HepG2 (cell line): Measurements from ENCODE around the gene LZTR1. TPM values are rescaled to one million over a fixed set of nuclear protein-coding genes. Genes with fewer than 3 reads are reported as not detected.

Experiments used
- AGO1 ChIP-seq: fragments of 200-400 bp; formaldehyde crosslinking; IDR thresholded peaks from 2 replicates; pipeline ENCODE4 v1.6.1; 2017; ENCODE audit warnings: mild to moderate bottlenecking, low read depth, low read length, moderate library complexity; ENCODE audit not compliant: poor library complexity, severe bottlenecking
- DRAP1 ChIP-seq: IDR thresholded peaks from 2 replicates; pipeline ENCODE4 v1.6.1; 2016; ENCODE audit warnings: missing genetic modification reagents, missing compliant biosample characterization
- EED ChIP-seq: sonication (generic); formaldehyde crosslinking; IDR thresholded peaks from 2 replicates; pipeline ENCODE4 v1.5.0; 2020; ENCODE audit warnings: mild to moderate bottlenecking, missing genetic modification reagents
- HOXA9 ChIP-seq: sonication (generic); formaldehyde crosslinking; IDR thresholded peaks from 2 replicates; pipeline ENCODE4 v1.8.1; 2022; ENCODE audit warnings: missing genetic modification reagents, mild to moderate bottlenecking, moderate library complexity, borderline replicate concordance
- JARID2 ChIP-seq: sonication (generic); formaldehyde crosslinking; IDR thresholded peaks from 2 replicates; pipeline ENCODE4 v1.8.1; 2023; ENCODE audit warnings: missing genetic modification reagents, inconsistent platforms; ENCODE audit not compliant: insufficient replicate concordance
- MED13 ChIP-seq: sonication (generic); formaldehyde crosslinking; IDR thresholded peaks from 2 replicates; pipeline ENCODE4 v1.5.0; 2020; ENCODE audit warnings: missing genetic modification reagents
- MEIS2 ChIP-seq: sonication (generic); formaldehyde crosslinking; IDR thresholded peaks from 2 replicates; pipeline ENCODE4 v1.9.0; 2021; ENCODE audit warnings: mild to moderate bottlenecking, missing genetic modification reagents
- PCBP1 ChIP-seq: fragments of 200-400 bp; formaldehyde crosslinking; IDR thresholded peaks from 2 replicates; pipeline ENCODE4 v1.6.1; 2017; ENCODE audit warnings: mild to moderate bottlenecking, low read depth, low read length, borderline replicate concordance
- PHF5A ChIP-seq: IDR thresholded peaks from one replicate; pipeline ENCODE4 v1.6.1; 2018; ENCODE audit warnings: low read depth, missing genetic modification reagents; ENCODE audit not compliant: unreplicated experiment
- SIX1 ChIP-seq: sonication (generic); formaldehyde crosslinking; IDR thresholded peaks from 2 replicates; pipeline ENCODE4 v1.4.0; 2020; ENCODE audit warnings: missing genetic modification reagents, borderline replicate concordance
- YEATS2 ChIP-seq: sonication (generic); formaldehyde crosslinking; IDR thresholded peaks from 2 replicates; pipeline ENCODE4 v1.4.0; 2020; ENCODE audit warnings: missing genetic modification reagents, borderline replicate concordance
- ZBTB26 ChIP-seq: IDR thresholded peaks from 2 replicates; pipeline ENCODE4 v1.6.1; 2016; ENCODE audit warnings: missing compliant biosample characterization, missing genetic modification reagents, borderline replicate concordance
- ZBTB40 ChIP-seq, 2 experiments: fragments of 450-650 bp in 1 of 2; sonication (generic) in 1 of 2; formaldehyde crosslinking in 1 of 2; IDR thresholded peaks; 2 replicates each; pipeline versions ENCODE4 v1.6.1 to v1.8.0; 2016 to 2022; ENCODE audit warnings: antibody characterized with exemption in 1 of 2, mild to moderate bottlenecking in 1 of 2, missing genetic modification reagents in 1 of 2
- ZBTB42 ChIP-seq: sonication (generic); formaldehyde crosslinking; IDR thresholded peaks from 2 replicates; pipeline ENCODE4 v1.5.0; 2020; ENCODE audit warnings: mild to moderate bottlenecking, missing genetic modification reagents
- ZFP37 ChIP-seq: sonication (generic); formaldehyde crosslinking; IDR thresholded peaks from 2 replicates; pipeline ENCODE4 v1.4.0; 2020; ENCODE audit warnings: missing genetic modification reagents, borderline replicate concordance
- ZFX ChIP-seq: sonication (generic); formaldehyde crosslinking; IDR thresholded peaks from 2 replicates; pipeline ENCODE4 v1.4.0; 2020; ENCODE audit warnings: mild to moderate bottlenecking, low read depth, missing genetic modification reagents, moderate library complexity
- ZNF253 ChIP-seq: sonication (generic); formaldehyde crosslinking; IDR thresholded peaks from 2 replicates; pipeline ENCODE4 v1.8.0; 2022; ENCODE audit warnings: mild to moderate bottlenecking, missing genetic modification reagents, borderline replicate concordance
- ZNF552 ChIP-seq: sonication (generic); formaldehyde crosslinking; IDR thresholded peaks from 2 replicates; pipeline ENCODE4 v1.9.0; 2022; ENCODE audit warnings: missing genetic modification reagents, mild to moderate bottlenecking, borderline replicate concordance
- polyA plus RNA-seq, 8 experiments: library from polyadenylated mRNA; depleted of rRNA in 3 of 8; stranded (reverse) in 7 of 8; unstranded in 1 of 8; fragments of >200 nt; fragmentation: Illumina TruSeq in 4 of 8; extraction: Trizol in 4 of 8; gene quantifications; 2 replicates each; pipeline versions ENCODE4 v1.2.1 to v1.2.3, GENCODE V29; 2011 to 2016; ENCODE audit warnings: low read depth in 4 of 8, missing spikeins in 1 of 8, mixed read lengths in 1 of 8; ENCODE audit not compliant: insufficient read depth in 1 of 8
- total RNA-seq, 5 experiments: library from RNA; depleted of rRNA; stranded (reverse); fragments of >200 nt; fragmentation: Illumina TruSeq; extraction: Trizol; gene quantifications; 2 replicates each; pipeline ENCODE4 v1.2.3, GENCODE V29; 2016; ENCODE audit warnings: low read depth in 1 of 5

Gene LZTR1
- total and polyA plus RNA-seq, 2 of the 13 experiments (the other 11 are each of a cell fraction or from before 2014, with no cell fraction given): 21.8 to 22.4 TPM

DNA sequence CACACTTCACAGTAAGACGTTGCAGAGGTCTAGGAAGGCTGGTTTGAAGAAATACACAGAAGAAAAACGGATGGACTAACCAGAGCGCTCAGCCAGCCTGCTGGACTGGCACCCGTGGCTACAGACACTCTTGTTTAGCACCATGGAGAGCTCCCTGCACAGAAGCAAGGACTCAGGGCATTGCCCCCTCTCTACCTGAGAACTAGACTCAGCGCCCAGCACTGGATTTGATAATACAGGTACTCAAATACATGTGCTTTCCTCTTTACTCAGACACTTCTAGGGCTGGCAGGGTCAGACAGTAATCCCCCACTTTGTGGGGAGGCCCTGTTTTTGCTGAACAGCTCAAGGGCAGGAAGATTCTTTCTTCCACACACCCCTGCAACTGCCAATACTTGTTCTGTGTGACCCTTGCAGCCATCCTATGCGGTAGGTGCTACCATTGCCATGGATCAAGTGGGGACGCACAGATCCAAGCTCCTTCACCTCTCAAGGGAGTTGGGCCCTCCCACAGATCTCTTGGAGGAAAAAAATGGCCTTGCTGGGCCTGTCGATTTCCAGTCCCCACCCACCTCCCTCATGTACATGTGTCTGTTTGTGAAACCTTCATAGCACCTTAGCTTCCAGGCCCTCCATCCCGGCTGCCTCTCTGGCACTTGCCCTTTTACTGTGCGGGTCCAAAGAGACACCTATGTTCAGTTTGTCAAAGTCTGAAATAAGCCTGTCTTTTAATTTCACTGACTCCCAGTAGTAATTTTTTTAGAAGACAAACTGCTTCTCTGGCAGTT lies 27.7 kb downstream of the LZTR1 start (continued):
- no peak for TF ChIP-seq AGO1
- no peak for TF ChIP-seq ZBTB42
- no peak for TF ChIP-seq MED13 (CRISPR knock-in tag)
- TF ChIP-seq EED (CRISPR knock-in tag): no peak
- TF ChIP-seq PCBP1: no peak
- no peak for TF ChIP-seq ZFX (CRISPR knock-in tag)
- TF ChIP-seq MEIS2 (CRISPR knock-in tag): peak; percentile 80
- TF ChIP-seq ZFP37: peak; percentile 81; the same call in 1 of the 2 replicates
- TF ChIP-seq YEATS2: peak; percentile 75; the same call in 1 of the 2 replicates
- TF ChIP-seq ZNF552 (CRISPR knock-in tag): no peak
- no peak for TF ChIP-seq HOXA9
- TF ChIP-seq JARID2: peak; percentile 69
- TF ChIP-seq ZNF253 (CRISPR knock-in tag): no peak
- no peak for TF ChIP-seq ZBTB40 (IDR thresholded peaks at IDR 0.05)
- TF ChIP-seq ZBTB40 (CRISPR knock-in tag; IDR thresholded peaks at IDR 0.05): no peak
- 0 out of 2 replicates have a peak, but pooled peaks have one; percentile 28 for TF ChIP-seq SIX1 (CRISPR knock-in tag)
- peak; percentile 52; the same call in 1 of the 2 replicates for TF ChIP-seq DRAP1
- TF ChIP-seq PHF5A (CRISPR knock-in tag): peak; percentile 35
- TF ChIP-seq ZBTB26 (CRISPR knock-in tag): peak; percentile 88; the same call in 1 of the 2 replicates
